ENCODE measurements around the gene ZNF639.
"Not testable (repeated sequence)": the region's sequence is repeated elsewhere in the genome, so short reads cannot be mapped to it uniquely, and the experiment has no call there.

Gene ZNF639, protein sequence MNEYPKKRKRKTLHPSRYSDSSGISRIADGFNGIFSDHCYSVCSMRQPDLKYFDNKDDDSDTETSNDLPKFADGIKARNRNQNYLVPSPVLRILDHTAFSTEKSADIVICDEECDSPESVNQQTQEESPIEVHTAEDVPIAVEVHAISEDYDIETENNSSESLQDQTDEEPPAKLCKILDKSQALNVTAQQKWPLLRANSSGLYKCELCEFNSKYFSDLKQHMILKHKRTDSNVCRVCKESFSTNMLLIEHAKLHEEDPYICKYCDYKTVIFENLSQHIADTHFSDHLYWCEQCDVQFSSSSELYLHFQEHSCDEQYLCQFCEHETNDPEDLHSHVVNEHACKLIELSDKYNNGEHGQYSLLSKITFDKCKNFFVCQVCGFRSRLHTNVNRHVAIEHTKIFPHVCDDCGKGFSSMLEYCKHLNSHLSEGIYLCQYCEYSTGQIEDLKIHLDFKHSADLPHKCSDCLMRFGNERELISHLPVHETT

DNA sequence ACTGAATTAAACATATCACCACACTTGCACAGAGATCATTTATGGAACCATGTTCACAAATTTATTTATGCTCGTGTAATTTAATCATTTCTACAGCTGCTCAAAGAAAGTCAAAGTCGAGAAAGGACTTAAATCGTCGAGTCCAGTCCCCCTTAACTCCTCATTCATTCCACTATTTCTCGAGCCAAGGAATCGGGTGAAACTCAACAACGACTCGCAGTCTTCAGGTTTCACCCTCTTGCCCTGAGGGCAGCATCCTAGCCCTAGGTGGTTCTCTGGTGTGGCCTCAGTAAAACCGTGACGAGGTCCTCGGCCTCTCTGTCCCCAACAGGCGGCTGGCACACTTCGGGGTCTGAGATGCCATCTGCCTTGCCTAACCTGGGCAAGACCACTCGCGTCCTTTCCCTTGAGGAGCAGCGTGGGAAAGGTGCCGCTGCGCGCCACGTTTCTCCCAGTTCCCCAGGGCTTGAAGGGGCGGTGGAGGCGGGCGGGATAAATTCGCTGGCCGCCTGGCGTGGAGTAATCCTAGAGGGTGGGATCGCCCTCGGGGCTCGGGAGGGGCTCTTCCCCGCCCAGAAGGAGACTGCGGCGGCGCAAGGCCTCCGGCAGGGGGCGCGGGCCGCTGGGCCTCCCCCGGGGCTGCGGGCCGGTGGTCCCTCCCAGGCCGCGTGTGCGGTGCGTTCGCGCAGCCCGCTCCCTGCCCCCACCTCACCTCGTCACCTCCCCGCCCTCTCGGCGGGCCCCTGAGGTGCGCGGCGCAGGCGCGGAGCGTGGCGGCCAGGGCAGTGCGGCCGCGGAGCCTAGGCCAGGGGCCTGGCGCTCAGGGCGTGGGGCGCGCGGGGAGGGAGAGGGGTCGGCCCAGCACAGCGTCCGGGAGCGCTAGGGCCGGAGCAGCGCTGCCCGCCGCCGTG is at the start of gene ZNF639:
Gene ZNF639, plus strand, starts transcription at position 746 of the 911 bp plus-strand sequence. CDS start 5,263 bp downstream, outside the sequence.
- peak; percentile 64 to 82 (median 76) for DNase-seq (ENCODE audit: low read depth in 3 of 3)

GRCh38 chr3:179274434-179274833 is 48.4 kb upstream of the ZNF639 start:
- not testable (repeated sequence) for DNase-seq (ENCODE audit: low read depth in 3 of 3)

GRCh38 chr3:179276001-179276400 is 46.8 kb upstream of the ZNF639 start:
- DNase-seq (ENCODE audit: low read depth in 3 of 3) = no peak

DNA sequence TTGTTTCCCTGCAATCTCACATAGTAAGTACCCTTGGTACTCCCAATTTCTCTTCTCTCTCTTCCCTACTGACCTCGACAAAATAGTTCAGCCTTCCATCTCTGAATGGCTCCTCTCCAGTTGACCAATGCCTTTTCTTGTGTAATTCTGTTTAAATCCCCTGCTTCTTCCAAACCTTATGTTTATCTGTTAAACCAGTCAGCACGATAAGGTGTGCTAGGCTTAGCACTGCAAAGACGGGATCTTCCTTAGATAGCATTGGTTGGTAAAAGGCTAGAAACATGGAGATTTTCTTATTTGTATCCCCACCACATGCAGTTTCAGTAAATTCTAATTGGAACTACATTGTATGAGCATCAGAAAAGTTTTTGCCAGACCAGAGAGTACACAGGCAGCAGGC is 46.1 kb upstream of the ZNF639 start:
- no peak for DNase-seq (ENCODE audit: low read depth in 3 of 3)

- no peak for DNase-seq (ENCODE audit: low read depth in 3 of 3)
Observed at GRCh38 chr3:179278151-179278550, 44.7 kb upstream of the ZNF639 start.

DNA sequence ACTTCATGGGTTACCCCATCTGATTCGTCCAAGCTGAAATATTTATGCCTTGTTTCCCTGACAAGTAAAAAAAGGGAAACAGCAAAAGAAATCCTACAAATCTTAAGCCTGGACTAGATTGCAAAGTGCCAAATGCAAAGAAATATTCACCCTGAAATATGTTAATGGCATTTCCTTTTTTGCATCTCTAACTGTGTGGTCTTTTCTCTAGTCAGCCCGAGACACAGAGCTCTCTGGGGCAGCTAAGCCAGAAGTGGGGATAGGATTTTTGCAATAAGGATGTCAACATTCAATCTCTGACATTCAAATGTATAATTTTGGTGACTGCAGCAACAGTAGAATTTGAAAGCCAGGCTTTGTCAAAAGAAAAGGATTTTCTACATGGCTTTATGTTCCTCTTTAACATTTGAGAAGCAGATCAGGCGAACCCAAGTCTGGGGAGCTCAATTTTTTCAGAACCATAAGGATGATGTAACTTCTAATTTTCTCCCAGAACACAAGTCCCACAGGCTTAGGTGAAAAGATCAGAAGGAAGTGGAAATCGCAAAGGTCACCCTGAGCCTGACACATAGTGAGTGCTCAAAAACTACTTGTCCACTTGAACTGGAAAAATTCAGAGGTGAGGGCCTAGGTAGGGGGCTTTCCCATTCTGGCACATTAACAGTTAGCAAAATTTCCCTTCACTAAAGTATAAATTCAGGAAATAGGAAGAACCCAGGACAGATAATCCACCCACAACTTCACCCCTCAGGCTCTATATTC is 43.7 kb upstream of the ZNF639 start:
- no peak for DNase-seq (ENCODE audit: low read depth in 3 of 3)

- DNase-seq (ENCODE audit: low read depth in 3 of 3) = no peak
Observed at GRCh38 chr3:179279837-179280236, 43.0 kb upstream of the ZNF639 start.

- DNase-seq (ENCODE audit: low read depth in 3 of 3) = no peak
Observed at GRCh38 chr3:179281825-179282224, 41.0 kb upstream of the ZNF639 start.

- DNase-seq (ENCODE audit: low read depth in 3 of 3) = no peak
Observed at GRCh38 chr3:179286331-179286730, 36.5 kb upstream of the ZNF639 start.

GRCh38 chr3:179288845-179289244 is 34.0 kb upstream of the ZNF639 start:
- no peak for DNase-seq (ENCODE audit: low read depth in 3 of 3)

DNA sequence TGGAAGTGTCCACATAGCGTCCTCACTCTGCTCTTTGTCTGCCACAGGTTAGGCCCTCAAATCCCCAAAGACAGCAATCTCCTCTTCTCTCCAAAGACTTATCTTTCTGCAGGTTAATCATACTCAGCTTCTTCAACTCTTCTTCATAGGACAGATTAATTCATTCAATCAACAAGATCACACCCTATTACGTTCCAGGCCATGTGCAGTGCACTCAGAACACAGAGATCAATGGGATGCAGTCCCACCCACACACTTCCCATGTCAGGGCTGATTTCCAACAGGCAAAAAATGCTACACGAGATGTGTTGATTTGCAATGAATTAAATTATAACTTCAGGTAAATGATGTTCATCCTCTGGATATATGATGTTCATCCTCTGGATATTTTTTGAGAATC is 33.5 kb upstream of the ZNF639 start:
- no peak for DNase-seq (ENCODE audit: low read depth in 3 of 3)

DNA sequence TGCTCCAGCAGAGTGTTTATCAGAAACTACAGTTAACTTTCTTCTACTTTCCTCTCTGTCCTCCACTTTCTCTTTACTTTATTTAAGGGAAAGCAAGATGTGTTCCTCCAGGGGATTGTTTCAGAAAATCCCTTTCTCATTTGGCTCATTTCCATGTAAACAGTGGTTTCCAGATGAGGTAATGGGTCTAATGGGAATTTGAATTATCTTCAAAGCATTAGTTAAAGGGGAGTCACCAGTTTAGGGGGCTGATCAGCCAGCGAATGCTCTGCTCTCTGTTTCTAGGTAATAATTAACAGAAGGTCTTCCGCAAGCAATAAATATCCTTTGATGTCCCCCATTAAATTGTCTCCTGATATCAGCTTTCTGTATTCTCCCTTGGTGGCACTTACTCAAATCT is 30.4 kb upstream of the ZNF639 start:
- DNase-seq (ENCODE audit: low read depth in 3 of 3) = no peak

DNA sequence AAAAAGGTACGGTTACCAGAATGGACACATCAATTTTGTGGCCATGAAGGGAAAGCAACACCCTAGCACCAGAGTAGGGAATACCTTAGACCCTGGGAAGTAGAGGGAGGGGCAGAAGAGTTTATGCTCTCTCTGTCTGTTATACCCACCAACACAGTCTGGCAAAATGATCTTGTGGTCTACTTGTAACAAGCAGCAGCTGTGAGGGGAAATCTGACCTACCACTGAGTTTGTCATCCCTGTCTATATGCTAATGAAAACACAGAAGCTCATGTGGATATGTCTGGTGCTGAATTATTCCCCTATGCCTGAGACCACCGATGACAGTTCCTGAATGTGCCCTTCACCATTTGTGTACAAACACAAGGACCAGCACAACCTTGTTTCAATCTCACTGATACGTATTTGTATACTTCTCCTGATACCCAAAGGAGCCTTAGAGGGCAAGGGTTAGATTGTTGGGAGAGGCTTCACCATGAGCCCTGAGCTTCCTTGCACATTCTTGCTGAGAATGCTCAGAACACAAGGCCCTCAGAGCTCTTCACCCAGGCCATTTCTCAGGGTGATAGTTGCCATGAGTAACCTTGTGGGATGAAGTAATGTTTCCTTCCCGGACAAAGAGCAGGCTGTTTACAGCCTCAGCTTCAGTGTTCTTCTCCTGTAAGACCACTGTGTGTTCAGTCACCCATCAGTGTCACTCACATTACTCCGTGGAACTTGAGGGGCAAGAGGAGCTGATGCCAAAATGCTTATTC is 24.7 kb upstream of the ZNF639 start:
- no peak for DNase-seq (ENCODE audit: low read depth in 3 of 3)

GRCh38 chr3:179299316-179299715 is 23.5 kb upstream of the ZNF639 start:
- DNase-seq (ENCODE audit: low read depth in 3 of 3) = no peak

GRCh38 chr3:179299999-179300613 is 22.7 kb upstream of the ZNF639 start:
- no peak for DNase-seq (ENCODE audit: low read depth in 3 of 3)

DNA sequence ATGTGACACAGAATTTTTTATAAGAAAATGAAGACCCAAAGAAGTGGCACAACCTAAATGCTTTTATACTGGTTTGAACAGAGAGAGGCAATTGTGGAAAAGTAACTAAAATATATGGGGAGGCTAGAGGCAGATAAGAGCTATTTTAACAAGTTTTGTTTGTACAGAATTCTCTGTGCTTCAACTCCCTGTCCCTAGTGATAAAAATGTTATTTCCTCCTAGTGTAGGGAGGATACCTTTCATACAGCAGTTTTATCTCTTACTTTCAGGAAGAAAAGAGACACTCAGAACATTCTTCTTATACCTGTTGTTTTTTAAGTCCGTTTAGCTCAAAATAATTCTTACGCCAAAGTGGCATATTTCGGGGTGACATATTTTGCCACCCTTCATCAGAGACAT is 21.2 kb upstream of the ZNF639 start:
- DNase-seq (ENCODE audit: low read depth in 3 of 3) = no peak

DNA sequence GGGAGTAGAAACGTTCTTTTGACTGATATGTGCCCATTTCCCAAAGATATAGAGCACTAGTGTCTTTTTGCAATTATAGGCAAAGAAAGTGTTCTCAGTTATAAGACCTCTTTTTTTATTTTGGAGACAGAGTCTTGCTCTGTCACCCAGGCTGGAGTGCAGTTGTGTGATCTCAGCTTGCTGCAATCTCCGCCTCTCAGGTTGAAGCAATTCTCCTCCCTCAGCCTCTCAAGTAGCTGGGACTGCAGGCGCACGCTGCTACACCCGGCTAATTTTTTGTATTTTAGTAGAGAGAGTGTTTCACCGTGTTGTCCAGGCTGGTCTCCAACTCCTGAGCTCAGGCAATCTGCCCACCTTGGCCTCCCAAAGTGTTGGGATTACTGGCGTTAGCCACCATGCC is 20.7 kb upstream of the ZNF639 start:
- no peak for DNase-seq (ENCODE audit: low read depth in 3 of 3)

- DNase-seq (ENCODE audit: low read depth in 3 of 3) = no peak
Observed at GRCh38 chr3:179304605-179305004, 18.2 kb upstream of the ZNF639 start.

- not testable (repeated sequence) for DNase-seq (ENCODE audit: low read depth in 3 of 3)
Observed at GRCh38 chr3:179307362-179307761, 15.5 kb upstream of the ZNF639 start.

GRCh38 chr3:179308001-179308400 is 14.8 kb upstream of the ZNF639 start:
- no peak for DNase-seq (ENCODE audit: low read depth in 3 of 3)

All from stimulated activated CD4-positive, alpha-beta T cell treated with anti-CD3 and anti-CD28 coated beads, TNF-alpha, amount 100 ng/mL, for 24 hours (primary cell).